ENCODE data around the gene TUNAR.

The TUNAR gene

GRCh38 chr14:95920769-95921438 lies 44.3 kb downstream of the TUNAR start:
- no peaks in the 10 kb centered on the region for H3K4me1 ChIP-seq (ENCODE audit: insufficient read depth, low read length, severe bottlenecking)
- H3K36me3 ChIP-seq (ENCODE audit: insufficient read depth, low read length) = no peaks in the 10 kb centered on the region; the same call in 1 of the 2 replicates
- H2AFZ ChIP-seq (ENCODE audit: low read length) = no peak overlapping the region
- H3F3A ChIP-seq (ENCODE audit: insufficient read depth, low read length) = no peaks in the 10 kb centered on the region
- H3K79me2 ChIP-seq (ENCODE audit: insufficient read depth, low read length) = no peaks in the 10 kb centered on the region
- H3K27me3 ChIP-seq (ENCODE audit: insufficient read depth, low read length) = no peaks in the 10 kb centered on the region
- no peaks in the 10 kb centered on the region for H3K9me2 ChIP-seq (ENCODE audit: low read depth, low read length)
- no peak overlapping the region for H3K4me3 ChIP-seq (ENCODE audit: low read depth, low read length, poor library complexity, severe bottlenecking)
- no peak overlapping the region for H3K9ac ChIP-seq (ENCODE audit: low read length)
- H3K27ac ChIP-seq (ENCODE audit: low read depth, low read length, poor library complexity, severe bottlenecking) = no peak overlapping the region
- no peaks in the 10 kb centered on the region for H3K9me3 ChIP-seq (ENCODE audit: low read length)
- H3K4me2 ChIP-seq (ENCODE audit: low read length) = no peak overlapping the region
- TF ChIP-seq EZH2 (IDR thresholded peaks at IDR 0.05; ENCODE audit: borderline replicate concordance, low read length) (no peak), CTCF (IDR thresholded peaks at IDR 0.05; ENCODE audit: low read length) (no peak)
- no peaks in the 10 kb centered on the region for H4K20me1 ChIP-seq (ENCODE audit: insufficient read depth, low read length)

- Histone ChIP-seq H2AFZ (ENCODE audit: low read length) (no peak overlapping the region), H3K79me2 (ENCODE audit: insufficient read depth, low read length) (no peaks in the 10 kb centered on the region), H3K9me2 (ENCODE audit: low read depth, low read length) (no peaks in the 10 kb centered on the region), H3K27me3 (ENCODE audit: insufficient read depth, low read length) (no peaks in the 10 kb centered on the region), H3K27ac (ENCODE audit: low read depth, low read length, poor library complexity, severe bottlenecking) (no peak overlapping the region), H3K4me1 (ENCODE audit: insufficient read depth, low read length, severe bottlenecking) (no peaks in the 10 kb centered on the region), H3K4me2 (ENCODE audit: low read length) (no peak overlapping the region), H3K9ac (ENCODE audit: low read length) (no peak overlapping the region), H3K36me3 (ENCODE audit: insufficient read depth, low read length) (no peaks in the 10 kb centered on the region; the same call in 1 of the 2 replicates), H3K9me3 (ENCODE audit: low read length) (no peaks in the 10 kb centered on the region), H3F3A (ENCODE audit: insufficient read depth, low read length) (no peaks in the 10 kb centered on the region), H4K20me1 (ENCODE audit: insufficient read depth, low read length) (no peaks in the 10 kb centered on the region), H3K4me3 (ENCODE audit: low read depth, low read length, poor library complexity, severe bottlenecking) (no peak overlapping the region)
- no peak for TF ChIP-seq CTCF (IDR thresholded peaks at IDR 0.05; ENCODE audit: low read length)
- TF ChIP-seq EZH2 (IDR thresholded peaks at IDR 0.05; ENCODE audit: borderline replicate concordance, low read length) = no peak
Measured at GRCh38 chr14:95922080-95922479, 45.4 kb downstream of the TUNAR start.

- Histone ChIP-seq H4K20me1 (ENCODE audit: insufficient read depth, low read length) (no peaks in the 10 kb centered on the region), H3K4me3 (ENCODE audit: low read depth, low read length, poor library complexity, severe bottlenecking) (no peak overlapping the region), H3F3A (ENCODE audit: insufficient read depth, low read length) (no peaks in the 10 kb centered on the region), H2AFZ (ENCODE audit: low read length) (no peak overlapping the region), H3K9me2 (ENCODE audit: low read depth, low read length) (no peaks in the 10 kb centered on the region), H3K9ac (ENCODE audit: low read length) (no peak overlapping the region), H3K4me2 (ENCODE audit: low read length) (no peak overlapping the region), H3K27me3 (ENCODE audit: insufficient read depth, low read length) (no peaks in the 10 kb centered on the region), H3K4me1 (ENCODE audit: insufficient read depth, low read length, severe bottlenecking) (no peaks in the 10 kb centered on the region), H3K9me3 (ENCODE audit: low read length) (no peaks in the 10 kb centered on the region), H3K36me3 (ENCODE audit: insufficient read depth, low read length) (no peaks in the 10 kb centered on the region), H3K27ac (ENCODE audit: low read depth, low read length, poor library complexity, severe bottlenecking) (no peak overlapping the region), H3K79me2 (ENCODE audit: insufficient read depth, low read length) (no peaks in the 10 kb centered on the region)
- no peak for TF ChIP-seq EZH2 (IDR thresholded peaks at IDR 0.05; ENCODE audit: borderline replicate concordance, low read length)
- no peak for TF ChIP-seq CTCF (IDR thresholded peaks at IDR 0.05; ENCODE audit: low read length)
Measured at GRCh38 chr14:95928751-95929150, 52.1 kb downstream of the TUNAR start.

Data from OCI-LY1 (cell line).